Iris pigment epithelial cell (primary cell): ENCODE data around the gene HS6ST3.
A peak's percentile ranks its signal among the peaks of the same experiment; 100 is the strongest.

ENCODE experiments used
- DNase-seq: peaks from one replicate; pipeline ENCODE4 v3.0.0-alpha.2; 2011; ENCODE audit warnings: low read depth

The HS6ST3 gene

DNA sequence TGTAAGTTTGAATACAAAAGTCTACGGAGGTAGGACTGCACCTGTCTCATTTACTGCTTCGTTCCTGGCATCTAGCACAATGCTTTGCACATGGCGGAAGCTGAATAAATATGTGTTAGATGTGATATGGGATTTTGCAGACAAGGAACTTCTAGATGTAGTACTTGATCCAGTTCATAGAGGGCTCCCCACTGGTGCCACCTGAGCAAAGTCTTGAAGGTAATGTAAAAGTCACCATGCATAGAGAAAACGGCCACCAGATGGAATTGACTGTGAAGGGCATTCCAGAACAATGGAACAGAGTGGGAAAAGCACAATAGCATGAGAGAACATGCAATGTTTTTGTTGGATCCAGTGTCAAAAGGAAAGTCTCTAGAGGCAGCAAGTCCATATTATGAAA, 209.3 kb downstream of the HS6ST3 start:
- DNase-seq: no peak

DNA sequence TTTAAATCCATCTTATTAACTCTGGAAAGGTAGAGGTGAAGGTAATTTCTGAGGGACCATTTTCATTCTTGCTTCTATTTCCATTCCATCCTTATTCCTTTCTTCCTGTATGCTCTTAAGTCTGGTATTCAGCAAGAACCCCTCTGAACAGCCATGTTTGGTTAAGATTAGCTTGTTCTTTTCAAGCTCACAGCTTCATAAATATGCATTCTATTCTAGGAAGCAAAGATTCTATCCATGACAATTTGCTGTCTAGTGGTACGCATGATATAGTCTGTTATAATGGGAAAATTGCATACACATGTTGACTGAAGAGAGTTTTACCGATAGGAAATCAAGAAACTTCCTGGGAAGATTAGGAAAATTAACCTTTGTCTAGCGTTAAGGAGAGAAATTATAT, 218.7 kb downstream of the HS6ST3 start:
- no peak for DNase-seq

DNA sequence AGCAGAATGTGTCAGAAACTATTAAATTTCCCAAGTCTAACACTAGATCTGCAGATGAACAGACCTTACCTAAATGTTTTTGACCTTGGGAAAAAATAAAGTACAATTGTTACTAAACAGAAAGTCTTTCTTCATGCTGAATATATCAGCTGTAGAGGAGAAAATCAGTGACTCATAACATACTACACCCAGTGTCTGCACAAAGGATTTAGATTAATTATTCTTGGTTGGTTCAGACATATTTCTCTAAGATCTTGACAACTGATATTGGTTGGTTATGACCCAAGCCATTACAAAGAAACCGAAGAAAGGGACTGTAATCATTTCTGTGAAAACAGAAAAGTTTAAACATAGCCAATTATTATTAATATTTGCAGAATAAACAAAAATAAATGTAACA, 225.1 kb downstream of the HS6ST3 start:
- DNase-seq: peak; percentile 3

DNA sequence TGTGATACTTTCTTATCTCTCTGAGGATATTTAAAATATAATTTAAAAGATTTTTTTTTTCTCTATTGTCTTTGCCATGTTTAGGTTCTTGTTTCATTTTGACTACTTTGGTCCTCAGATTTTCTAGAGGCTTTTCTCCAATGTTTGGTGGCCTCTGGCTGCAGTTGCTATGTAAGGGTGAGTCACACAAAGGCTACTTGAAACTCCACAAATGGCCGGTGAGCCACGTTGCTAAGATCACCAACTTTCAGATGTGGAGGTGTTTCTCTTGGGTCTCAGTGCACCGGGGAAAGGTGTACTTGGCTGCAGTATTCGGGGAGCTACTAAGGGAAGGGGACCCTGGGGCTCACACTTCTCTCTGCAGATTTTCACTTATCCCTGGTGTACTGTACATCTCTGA, 248.1 kb downstream of the HS6ST3 start:
- no peak for DNase-seq

DNA sequence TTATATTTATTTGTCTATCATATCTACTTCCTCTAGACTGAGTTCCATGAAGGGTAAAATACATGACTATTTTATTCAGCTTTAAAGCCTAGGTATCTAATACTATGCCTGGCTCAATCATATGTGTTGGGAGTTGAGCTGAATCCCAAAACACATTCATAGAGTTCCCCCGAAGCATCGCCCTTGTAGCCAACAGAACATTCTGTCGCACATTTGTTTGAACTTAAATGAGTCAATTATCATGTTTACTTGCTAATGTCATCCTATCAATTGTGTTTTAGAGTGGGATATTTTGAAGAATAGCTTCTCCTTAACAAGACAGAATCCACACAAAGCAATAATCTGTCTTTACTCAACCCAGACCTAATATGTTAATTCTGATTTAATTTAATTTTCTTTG, 252.4 kb downstream of the HS6ST3 start:
- DNase-seq: no peak

DNA sequence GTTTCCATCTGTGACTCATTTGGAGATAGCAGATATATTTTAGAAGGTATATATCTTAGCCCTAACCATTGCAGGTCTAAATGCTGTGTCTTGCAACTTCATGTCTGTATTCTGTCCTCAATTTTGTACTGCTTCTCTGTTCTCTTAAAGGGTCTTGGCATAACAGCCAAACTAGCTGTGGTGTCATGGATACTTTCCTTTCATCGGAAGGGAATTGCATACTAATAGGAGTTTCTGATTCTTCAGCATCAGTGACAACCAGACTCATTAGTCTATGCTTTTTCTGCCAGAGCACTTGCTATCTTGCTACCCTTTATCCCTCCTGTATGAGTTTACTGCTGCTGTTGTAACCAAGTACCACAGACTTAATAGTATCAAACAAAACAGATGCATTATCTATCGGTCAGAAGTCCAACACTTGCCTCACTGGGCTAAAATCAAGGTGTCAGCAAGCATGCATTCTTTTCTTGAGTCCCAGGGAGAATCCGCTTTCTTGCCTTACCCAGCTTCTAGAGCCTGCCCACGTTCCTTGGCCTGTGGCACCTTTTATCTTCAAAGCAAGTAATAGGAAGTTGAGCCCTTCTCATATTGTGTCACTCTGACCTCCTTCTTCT, 253.1 kb downstream of the HS6ST3 start:
- no peak for DNase-seq

DNA sequence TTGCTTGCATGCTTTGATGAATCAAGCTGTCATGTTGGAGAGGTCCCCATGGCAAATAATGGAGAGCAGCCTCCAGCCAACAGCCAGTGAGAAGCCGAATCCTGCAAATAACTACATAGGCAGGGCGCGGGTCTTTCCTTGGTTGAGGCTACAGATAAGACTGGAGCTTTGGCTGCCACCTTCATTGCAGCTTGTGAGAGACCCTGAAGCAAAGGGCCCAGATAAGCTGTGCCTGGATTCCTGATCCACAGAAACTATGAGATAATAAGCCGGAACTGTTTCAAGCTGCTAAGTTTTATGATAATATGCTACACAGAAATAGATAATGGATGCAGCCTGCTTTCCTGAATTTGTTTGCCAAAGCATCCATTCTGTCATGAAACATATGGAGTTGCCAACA, 257.0 kb downstream of the HS6ST3 start:
- no peak for DNase-seq

DNA sequence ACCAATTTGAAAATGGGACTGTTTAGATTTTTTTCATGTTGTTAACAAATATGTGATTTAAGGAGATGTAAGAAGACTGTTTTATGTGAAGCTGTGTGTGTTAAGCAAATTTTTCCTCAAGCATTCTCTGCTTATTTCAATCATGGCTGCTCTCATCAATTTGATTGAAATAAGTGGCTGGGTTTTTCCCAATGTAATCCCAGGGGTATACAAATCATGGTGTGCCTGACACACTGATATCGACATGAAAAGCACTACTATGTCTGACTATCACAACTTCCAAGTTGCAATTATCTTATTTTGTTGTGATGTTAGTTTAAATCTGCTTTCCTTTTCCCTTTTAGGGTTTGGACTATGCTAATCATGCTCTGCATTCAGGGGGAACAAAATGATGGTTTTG, 283.7 kb downstream of the HS6ST3 start:
- DNase-seq: no peak

DNA sequence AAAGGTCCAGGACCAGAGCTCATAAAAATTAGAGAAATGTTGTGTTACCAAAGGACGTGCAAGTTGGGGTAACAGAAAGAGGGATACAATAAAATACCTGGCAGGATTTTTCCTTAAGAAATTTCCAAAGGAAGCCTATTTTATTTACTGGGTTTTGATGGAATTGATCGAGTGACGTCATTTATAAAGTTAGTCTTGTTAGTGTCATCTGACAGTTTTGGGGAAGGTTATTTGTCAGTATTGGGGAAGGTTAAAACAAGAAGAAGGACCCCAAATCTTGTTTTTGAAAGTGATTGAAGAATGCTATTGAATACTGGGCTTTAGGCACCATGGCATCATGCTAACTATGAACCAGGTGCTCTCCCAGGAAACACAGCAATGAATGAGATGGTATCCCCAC, 287.9 kb downstream of the HS6ST3 start:
- DNase-seq: no peak

DNA sequence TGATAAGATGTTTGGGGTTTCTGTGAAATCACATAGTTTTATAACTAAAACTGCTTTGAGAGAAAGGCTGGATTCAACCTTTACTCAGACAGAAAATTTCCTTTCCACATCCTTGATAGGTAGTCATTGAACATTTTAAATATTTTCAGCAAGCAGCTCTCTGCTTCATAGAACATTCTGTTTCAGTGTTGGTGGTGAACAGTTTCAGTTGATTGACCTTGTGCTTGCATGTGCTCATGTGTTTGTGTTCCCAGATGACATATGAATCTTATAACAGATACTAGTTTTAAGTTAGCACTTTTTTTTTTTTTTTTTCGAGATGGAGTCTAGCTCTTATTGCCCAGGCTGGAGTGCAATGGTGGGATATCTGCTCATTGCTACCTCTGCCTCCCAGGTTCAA, 290.1 kb downstream of the HS6ST3 start:
- DNase-seq: no peak

DNA sequence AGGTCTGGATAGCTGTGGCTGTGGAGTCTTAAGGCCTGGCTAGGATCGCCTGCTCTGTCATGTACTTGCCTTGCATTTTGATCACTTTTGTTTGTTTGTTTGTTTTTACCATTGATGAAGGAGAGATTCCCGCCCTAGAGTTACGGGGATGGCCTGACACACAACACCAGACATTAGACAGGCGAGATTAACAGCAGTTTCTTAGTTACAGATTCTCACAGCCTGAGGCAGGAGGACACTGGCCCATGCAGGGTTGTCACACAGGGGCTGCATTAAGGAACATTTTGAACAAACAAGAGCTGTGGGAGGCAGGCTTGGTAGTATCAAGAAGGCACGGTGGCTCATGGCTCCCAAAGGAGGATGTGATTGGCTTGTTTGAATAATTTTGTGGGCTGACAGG, 291.8 kb downstream of the HS6ST3 start:
- DNase-seq: no peak

DNA sequence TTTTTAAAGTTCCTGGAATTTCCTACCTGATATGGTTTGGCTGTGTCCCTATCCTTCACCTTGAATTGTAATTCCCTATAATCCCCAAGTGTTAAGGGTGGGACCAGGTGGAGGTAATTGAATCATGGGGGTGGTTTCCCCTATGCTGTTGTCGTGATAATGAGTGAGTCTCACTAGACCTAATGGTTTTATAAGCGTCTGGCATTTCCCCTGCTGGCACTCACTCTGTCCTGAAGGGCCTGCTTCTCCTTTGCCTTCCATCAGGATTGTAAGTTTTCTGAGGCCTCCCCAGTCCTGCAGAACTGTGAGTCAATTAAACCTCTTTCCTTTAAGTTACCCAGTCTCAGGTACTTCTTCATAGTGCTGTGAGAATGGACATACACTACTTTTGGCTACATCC, 298.7 kb downstream of the HS6ST3 start:
- DNase-seq: no peak

DNA sequence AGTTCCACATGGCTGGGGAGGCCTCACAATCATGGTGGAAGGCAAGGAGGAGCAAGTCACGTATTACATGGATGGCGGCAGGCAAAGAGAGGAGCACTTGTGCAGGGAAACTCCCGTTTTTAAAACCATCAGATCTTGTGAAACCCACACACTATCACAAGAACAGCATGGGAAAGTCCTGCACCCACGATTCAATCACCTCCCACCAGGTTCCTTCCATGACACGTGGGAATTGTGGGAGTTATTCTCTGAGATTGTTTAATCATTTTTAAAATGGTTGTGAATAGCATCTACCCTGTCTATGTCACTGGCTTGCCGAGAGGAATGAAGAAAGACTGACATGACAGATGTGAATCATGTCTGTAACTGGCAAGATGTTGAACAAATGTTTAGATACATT, 301.7 kb downstream of the HS6ST3 start:
- no peak for DNase-seq

DNA sequence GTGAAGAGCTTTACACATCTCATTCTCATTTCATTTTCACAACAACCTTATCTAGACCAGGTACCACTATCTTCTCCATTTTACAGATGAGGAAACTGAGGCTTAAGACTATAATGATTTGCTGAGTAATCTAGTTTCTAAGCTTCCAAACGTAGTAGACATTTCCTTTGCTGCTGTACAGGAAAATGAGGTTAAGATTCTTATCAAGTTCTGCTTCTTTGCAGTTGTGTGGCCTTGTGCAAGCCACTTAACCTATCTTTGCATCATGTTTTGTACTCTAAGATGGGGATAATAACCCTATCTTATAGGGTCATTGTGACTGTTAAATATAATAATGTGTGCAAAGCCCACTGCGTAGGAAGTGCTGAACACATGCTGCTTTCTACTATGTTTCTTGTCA, 307.9 kb downstream of the HS6ST3 start:
- no peak for DNase-seq

DNA sequence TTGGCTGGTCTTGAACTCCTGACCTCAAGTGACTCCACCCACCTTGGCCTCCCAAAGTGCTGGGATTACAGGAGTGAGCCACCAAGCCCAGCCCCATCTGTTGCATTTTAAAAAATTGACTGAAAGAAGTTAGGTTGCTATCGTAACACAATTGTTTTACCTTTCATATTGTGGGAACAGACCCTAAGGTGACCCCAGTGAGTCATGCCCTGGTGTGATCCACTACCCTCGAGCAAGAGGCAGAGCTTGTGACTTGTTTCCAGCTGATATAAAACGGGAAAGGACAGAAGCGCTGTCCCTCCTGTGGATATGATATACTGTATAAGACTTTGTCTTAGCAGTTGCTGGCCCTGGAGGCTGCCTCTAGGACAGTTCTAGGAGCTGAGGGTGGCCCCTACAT, 308.6 kb downstream of the HS6ST3 start:
- no peak for DNase-seq

DNA sequence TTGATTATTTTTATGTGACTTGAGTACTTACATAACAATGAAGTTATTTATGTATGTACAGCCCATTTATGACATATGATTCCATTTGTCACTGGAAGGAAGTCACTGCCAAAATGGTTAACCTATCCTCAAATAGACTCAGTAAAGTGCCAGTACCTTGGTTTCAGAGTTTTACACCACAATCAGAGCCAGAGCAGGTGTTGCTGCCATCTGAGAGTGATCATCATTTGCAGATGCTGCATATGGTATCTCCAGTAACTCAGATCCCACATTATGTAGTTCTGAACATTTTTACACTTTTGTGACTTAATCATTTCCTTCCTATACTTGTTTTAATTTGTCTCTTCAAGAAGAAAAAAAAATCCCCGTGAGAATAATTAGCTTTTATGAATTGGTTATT, 313.3 kb downstream of the HS6ST3 start:
- no peak for DNase-seq

DNA sequence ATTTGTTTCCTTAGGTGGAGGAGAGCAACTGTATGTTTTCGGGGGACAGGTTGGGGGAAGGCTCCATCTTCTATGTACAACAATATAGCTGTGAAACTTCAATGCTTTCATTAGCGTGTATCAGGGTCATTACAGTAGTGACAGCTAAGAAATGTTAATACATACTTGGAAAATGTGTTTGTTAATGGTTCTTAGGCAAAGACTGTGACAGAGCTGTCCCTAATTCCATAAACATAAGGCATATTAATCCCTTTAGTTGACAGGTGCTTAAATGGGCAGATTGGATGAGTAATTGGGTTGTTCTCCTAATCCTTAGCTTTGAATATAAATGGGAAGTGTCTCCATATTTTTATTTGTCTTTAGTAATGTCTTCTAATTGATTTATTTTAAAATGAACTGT, 313.7 kb downstream of the HS6ST3 start:
- no peak for DNase-seq

DNA sequence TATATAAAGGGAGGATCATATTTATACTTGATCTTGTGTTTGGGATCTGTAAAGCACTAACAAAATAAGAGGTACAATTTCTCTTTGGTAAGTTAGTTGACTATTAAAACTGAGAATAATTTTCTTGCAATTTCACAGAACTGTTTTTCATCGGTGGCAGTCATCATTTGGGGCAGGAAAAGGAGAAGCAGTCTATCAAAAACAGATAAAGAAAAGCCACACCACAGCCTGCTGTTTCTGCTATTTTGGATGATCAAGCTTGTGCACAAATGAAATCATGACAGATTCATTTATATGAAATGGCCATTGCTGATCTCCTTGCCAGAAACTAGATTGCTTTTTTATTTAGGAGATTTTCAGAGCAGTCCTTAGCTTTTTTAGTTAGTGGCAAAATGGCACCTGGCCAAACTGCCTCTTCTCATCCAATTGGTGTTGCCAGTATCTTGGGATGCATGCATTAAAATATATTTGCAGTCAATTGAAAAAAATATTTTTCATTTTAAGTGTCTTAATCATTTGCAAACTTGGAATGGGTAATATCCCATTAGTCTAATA, 326.0 kb downstream of the HS6ST3 start:
- no peak for DNase-seq

DNA sequence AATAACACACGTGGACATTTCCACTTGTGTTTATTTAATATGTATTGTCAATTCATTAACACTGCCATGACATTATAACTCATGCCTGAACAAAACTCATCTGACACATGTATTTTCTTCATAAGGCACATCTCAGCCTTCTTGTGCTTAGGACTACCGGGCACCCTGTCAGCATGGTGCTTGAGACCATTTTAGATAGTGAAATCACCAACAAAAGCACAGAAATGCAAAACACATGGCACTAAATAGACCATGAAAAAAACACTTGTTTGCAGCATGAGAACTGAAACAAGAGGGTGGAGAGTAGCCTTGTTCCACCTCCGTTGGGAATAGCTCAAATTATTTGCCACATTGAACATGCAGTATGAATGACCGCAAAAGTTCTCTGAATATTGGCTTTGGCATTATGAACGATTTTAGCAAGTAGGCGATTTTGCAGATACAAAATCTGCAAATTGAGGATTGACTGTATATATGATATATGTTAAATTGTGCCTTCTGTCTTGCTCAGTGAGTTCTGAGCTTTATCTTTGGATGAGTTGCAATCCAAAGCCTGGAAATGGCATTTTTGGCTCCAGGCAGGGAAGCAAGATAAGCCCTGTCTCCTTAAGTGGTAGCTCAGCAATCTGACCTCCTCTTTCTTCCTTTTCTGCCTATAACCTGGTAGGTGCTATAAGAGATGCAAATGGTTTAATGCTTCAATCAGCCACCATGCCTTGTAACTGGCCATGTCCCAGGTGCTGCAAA, 328.2 kb downstream of the HS6ST3 start:
- no peak for DNase-seq

DNA sequence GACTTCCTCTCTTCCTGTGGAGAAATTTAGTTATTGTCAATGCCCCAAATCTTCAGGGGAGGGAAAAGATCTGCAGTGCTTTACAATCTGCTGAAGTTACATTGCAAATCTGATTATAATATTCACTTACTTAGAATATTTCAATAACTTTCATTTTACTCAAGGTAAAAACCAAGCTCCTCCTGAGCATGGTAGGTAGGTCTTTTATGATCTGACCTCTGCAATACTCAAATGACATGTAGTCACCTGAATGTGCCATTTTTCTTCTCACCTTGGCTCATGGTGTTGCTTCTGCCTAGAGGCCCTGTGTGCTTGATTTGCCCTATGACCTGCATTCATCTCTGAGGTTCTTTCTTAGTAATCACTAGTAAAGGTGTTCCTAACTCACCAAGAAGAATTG, 331.4 kb downstream of the HS6ST3 start:
- no peak for DNase-seq

DNA sequence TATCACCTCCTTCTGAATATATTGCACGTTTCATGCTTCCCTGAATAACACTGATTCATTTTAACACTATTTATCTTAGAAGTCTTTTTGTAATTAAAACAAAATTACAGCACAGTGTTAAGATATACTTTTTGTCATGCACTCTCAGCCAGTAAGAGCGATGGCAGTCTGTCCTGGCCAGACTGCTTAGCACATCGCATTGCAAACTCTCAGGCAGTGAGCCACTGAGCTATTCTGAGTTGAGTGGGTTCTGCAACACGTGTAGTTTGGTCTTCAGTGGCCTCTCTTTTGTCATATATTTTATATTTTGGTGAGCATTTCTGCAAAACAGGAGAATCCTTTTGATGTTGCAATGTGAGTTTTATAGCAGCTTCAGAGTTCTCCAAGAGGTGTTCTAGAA, 332.1 kb downstream of the HS6ST3 start:
- DNase-seq: no peak

DNA sequence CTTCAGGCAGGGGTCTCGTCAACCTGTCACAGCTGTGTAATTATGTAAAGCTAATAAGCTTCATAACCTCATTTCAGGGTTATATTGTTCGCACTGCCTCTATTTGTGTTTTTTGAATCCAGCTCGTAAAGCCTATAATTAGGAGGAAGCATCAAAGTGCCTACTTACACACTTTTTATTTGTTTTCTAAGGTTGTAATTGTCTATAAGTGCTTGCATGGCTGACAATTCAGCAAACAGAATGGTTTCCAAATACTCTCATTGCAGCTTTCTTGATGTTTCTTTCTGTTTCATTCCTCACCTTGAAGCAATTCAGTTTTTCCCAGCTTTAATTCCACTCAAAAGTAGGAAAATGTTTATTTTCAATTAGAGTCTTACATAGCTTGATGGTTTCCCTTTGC, 336.3 kb downstream of the HS6ST3 start:
- DNase-seq: no peak

DNA sequence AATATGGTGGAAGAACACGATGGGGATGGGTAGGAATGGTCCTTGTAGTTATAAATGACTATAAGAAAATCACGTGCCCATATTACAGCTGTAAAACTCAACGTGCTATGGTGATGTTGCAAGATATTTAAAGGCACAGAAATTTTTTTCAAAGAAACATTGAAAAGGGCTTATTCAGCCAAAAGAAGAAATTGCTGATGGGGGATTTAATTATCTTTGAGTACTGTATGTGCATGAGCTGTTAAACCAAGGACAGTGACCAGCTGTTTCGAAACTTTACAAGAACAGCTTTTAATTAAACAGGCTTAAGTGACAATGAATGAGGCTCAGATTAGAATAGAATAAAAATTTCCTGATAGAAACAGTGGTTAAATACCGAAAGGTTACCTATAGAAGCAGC, 339.0 kb downstream of the HS6ST3 start:
- no peak for DNase-seq

DNA sequence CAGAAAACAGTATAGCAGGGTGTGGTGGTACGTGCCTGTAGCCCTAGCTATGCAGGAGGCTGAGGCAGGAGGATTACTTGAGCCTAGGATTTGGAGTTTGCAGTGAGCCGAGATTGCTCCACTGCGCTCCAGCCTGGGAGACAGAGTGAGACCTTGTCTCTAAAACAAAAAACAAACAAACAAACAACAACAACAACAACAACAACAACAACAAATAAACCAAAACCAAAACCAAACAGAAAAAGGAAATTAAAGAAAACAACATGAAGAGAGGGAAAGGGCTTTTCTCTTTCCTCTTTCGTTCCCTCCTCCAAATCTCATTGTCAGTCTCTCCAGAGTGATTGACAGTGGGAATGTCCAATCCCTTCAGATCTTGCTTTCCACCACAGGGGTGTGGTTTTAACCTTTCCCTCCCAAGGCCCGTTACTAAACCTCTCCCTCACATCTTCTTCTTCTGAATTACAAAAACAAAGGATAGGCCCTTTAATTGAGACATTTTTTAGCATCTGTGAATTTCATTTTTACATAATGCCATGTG, 341.2 kb downstream of the HS6ST3 start:
- DNase-seq: no peak
